ENCODE measurements around the gene EP300.

GRCh38 chr22:41184679-41185078, 92.3 kb downstream of the EP300 start:
- TF ChIP-seq CTCF (IDR thresholded peaks at IDR 0.05) (no peak), POLR2A (IDR thresholded peaks at IDR 0.05; ENCODE audit: low read depth) (no peak)

All from esophagus muscularis mucosa (tissue), 3 donors.